A673 (cell line): Measurements from ENCODE around the gene UROS.

Source experiments
- CTCF ChIP-seq: fragments of 300-800, 200-600 bp; sonication (generic); conservative IDR thresholded peaks from 2 replicates; pipeline ENCODE4 v1.5.1; 2017; ENCODE audit warnings: low read depth, mild to moderate bottlenecking, antibody characterized with exemption, low read length, moderate library complexity, mixed read lengths
- EZH2 ChIP-seq: fragments of 200-600 bp; sonication (generic); IDR thresholded peaks from 2 replicates; pipeline ENCODE4 v1.6.1; 2017; ENCODE audit warnings: borderline replicate concordance, low read depth, mild to moderate bottlenecking, mixed read lengths, antibody characterized with exemption, low read length; ENCODE audit not compliant: poor library complexity, severe bottlenecking

DNA sequence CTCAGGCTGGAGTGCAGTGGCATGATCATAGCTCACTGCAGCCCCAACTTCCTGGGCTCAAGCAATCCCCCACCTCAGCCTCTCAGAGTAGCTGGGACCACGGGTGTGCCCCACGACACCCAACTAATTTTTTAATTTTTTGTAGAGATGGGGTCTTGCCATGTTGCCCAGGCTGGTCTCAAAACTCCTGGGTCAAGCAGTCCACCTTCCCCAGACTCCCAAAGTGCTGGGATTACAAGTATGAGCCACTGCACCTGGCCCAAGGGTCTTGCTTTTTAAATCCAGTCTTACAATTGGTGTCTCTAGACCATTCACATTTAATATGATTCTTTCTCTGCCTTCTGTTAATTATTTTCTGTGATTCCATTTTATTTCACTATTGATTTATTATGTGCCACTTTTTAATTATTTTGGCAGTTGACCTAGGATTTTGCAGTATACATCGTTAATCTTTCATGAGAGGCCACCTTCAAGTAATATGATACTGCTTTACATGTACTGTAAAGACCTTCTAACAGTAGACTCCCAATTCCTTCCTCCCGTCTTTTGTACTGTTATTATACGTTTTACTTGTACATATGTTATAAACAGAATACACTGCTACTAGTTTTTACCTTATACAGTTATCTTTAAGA lies 66.1 kb downstream of the UROS start:
- TF ChIP-seq CTCF = no peak
- no peak for TF ChIP-seq EZH2
